HG03159 (cell line): Measurements from ENCODE around the gene ZFAND2A.

Source experiments
- ATAC-seq: cut with Tn5 transposase; IDR thresholded peaks from one replicate; pipeline ENCODE4 v1.9.1; 2021; ENCODE audit warnings: mild to moderate bottlenecking, moderate library complexity; ENCODE audit not compliant: unreplicated experiment

Gene ZFAND2A

GRCh38 chr7:1110358-1110757 lies 49.6 kb downstream of the ZFAND2A start:
- no peak for ATAC-seq

GRCh38 chr7:1109581-1110310 lies 50.2 kb downstream of the ZFAND2A start:
- no peak for ATAC-seq

DNA sequence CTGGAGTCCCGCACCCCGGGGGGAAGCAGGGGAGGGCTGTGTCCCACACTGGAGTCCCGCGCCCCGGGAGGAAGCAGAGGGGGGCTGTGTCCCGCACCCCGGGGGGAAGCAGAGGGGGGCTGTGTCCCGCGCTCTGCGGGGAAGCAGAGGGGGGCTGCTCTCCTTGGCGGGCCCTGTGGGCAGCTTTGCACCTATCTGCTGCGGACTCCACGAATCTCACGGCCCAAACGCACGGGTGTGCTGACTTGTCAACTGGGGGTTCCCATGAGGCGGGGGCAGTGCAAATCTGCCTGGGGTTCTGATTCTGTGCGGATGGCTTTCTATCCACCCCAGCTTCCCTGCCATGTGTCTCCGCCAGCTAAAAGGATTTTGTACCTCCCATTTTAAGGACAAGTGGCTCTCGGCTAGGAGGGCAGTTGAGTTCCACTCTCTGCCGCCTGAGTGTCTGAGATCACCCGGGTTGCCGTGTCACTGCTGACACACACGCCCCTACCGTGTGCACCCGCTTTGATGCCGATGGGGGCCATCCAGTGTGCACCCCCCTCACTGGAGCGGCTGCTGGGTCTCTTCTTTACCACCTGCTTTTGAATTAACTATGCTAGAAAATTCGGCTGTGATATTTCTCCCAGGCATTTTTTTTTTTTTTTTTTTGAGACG lies 51.6 kb downstream of the ZFAND2A start:
- no peak for ATAC-seq

DNA sequence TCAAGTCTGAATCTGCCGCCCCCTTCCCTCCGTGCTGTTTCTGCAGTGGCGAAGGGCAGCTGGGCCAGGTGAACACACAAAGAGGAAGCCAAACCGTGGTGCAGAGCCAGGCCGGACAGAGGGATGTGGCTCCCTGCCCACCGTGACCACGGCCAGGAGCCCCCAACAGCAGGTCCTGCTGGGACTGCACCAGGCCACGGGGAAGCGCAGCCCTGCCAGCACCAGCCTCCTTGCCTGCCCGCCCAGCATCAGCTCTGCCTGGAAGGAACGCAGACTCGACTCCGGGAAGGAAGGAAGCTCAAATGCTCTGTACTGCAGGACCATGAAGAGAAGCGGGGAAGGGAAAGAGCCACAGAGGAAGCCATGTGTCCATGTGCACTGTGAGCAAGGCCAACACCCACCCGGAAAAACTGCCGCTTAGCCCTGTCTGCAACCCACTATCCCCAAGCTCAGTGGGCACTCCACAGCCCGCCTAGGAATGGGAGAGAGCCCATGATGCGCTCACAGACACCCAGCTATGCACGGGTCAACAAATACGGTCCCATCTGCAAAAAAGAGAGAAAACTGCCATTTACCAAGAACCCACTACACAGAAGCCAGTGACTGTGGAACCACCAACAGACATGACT lies 53.1 kb downstream of the ZFAND2A start:
- no peak for ATAC-seq

GRCh38 chr7:1106063-1106792 lies 53.8 kb downstream of the ZFAND2A start:
- ATAC-seq = no peak

DNA sequence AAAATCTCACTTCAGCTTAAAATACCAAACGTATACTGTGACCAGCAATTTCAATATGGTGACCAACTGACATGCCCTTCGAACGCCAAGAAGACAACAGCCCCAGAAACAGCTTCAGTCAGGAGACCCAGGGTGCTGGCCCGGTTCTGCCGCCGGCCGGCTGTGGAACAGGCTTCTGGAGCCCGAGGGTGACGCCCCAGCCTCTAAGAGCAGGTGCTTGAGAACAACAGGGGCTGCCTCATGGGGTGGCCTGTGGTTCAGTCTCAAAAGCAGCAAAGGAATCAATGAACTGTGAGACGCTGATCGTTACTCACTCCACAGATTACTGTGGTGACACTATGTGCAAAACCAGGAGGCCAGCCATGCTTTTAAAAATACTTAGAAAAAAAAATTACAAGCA lies 54.8 kb downstream of the ZFAND2A start:
- no peak for ATAC-seq

DNA sequence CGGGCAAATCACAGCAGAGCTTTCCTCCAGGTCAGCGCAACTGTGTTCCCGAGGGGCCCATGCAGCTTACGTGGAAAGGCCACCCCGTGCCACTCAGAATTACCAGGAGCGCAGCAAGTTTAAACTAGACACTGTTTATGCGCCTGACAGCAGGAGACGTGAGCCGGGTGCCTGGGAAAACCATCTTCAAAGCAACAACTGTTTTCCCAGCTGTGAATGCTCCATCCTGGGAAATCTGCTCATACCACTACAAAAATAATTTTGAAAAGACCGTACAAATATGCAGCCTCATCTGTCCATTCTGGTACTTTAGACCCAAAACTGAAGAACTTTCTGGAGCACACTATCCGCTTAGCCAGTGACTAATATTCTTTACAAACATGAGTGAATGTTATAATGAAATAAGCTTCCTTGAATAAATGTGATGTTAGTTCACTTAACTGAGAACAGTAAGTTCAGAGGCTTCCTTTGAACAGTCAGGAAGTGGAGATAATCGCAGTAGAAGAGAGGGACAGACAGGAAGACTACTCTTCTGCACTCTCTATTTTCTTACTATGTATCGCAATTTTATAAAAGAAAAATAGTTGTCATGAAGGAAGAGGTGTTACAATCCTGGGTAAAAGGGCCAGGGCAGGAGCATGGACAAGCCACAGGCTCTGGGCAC lies 55.3 kb downstream of the ZFAND2A start:
- ATAC-seq = no peak

DNA sequence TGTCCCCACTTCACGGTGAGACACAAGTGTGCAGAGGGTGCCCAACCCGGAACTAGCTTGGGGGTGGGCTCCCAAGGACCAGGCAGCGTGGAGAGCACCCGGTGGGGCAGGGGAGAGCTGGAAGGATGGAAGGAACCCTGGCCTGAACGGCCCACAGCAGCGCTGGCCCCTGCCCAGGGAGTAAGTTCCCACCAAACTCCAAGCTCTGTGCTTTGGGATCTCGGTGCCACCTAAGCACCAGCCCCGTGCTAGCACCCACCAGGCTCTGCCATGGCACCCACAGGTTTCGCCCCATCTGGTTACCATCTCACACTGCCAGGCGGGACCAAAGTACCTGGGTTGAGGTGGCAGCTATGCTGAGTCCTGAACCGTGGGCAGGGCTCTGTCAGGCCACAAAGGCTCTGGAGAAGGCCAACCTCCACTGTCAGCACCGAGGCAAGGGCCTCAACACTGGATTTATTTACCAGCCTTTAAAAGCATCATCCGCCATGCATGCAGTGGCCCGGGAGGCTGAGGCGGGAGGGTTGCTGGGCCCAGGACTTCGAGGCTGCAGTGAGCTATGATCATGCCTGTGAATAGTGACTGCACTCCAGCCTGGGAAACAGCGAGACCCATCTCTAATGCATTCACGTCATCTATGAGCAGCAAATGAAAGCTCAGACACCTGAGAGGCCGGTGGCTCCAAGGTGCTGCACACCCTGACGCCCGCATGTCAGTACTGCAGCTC lies 56.0 kb downstream of the ZFAND2A start:
- ATAC-seq = peak; percentile 4

DNA sequence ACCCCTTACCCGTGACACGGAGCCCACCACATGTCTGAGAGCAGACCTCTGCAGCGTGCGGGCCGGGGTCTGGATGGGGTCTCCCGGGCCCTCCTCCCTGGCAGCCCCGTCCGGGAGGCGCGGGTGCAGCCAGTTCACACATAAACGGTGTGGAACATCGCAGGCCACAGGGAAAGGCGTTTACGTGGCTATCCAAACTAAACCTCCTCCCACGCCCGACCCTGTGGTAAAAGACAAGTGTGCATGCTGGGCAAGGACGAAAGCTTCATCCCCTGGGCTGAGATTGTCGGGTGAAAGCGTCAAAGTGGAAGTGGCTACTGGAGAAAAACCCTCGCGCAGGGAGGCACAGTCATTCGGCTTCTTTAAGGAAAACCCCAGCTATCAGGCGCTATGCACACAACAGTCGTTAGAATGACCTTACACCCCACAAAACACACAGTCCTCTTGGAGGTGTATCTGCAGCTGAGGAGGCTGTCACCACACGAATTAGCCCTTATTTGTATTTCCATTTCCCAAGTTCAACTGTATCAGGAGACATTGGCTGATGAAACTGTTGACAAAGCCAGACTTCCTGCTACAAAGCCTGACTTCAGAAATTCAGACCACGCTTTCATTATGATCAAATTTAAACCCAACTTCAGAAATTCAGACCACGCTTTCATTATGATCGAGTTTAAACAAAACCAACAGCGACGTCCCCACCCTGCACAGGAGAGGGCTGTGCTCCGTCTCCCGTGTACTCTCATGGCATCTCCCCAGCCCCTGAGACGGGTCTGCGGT lies 56.8 kb downstream of the ZFAND2A start:
- ATAC-seq = peak; percentile 41
